ENCODE data around the gene SLC25A25.
A peak's percentile ranks its signal among the peaks of the same experiment; 100 is the strongest.
"Not testable (repeated sequence)": the region's sequence is repeated elsewhere in the genome, so short reads cannot be mapped to it uniquely, and the experiment has no call there.

The SLC25A25 gene

GRCh38 chr9:128098297-128099230 is 30.5 kb downstream of the SLC25A25 start:
- DNase-seq: peak; percentile 88

GRCh38 chr9:128099231-128099931 is 31.3 kb downstream of the SLC25A25 start:
- no peak for DNase-seq

- DNase-seq: no peak
Observed at GRCh38 chr9:128099932-128100491, 32.0 kb downstream of the SLC25A25 start.

GRCh38 chr9:128100581-128100980 is 32.5 kb downstream of the SLC25A25 start:
- no peak for DNase-seq

GRCh38 chr9:128101231-128101661 is 33.2 kb downstream of the SLC25A25 start:
- no peak for DNase-seq

GRCh38 chr9:128101690-128102089 is 33.7 kb downstream of the SLC25A25 start:
- no peak for DNase-seq

- no peak for DNase-seq
Observed at GRCh38 chr9:128102196-128102595, 34.2 kb downstream of the SLC25A25 start.

GRCh38 chr9:128102861-128103588 is 35.0 kb downstream of the SLC25A25 start:
- no peak for DNase-seq

- no peak for DNase-seq
Observed at GRCh38 chr9:128103589-128103962, 35.5 kb downstream of the SLC25A25 start.

GRCh38 chr9:128104171-128104618 is 36.2 kb downstream of the SLC25A25 start:
- no peak for DNase-seq

- no peak for DNase-seq
Observed at GRCh38 chr9:128105538-128106175, 37.6 kb downstream of the SLC25A25 start.

GRCh38 chr9:128106181-128106939 is 38.3 kb downstream of the SLC25A25 start:
- DNase-seq: no peak

- DNase-seq: no peak
Observed at GRCh38 chr9:128106940-128107467, 39.0 kb downstream of the SLC25A25 start.

- no peak for DNase-seq
Observed at GRCh38 chr9:128107468-128108268, 39.6 kb downstream of the SLC25A25 start.

- no peak for DNase-seq
Observed at GRCh38 chr9:128108269-128109049, 40.4 kb downstream of the SLC25A25 start.

GRCh38 chr9:128109050-128109709 is 41.1 kb downstream of the SLC25A25 start:
- no peak for DNase-seq

- DNase-seq: not testable (repeated sequence)
Observed at GRCh38 chr9:128111726-128112125, 43.7 kb downstream of the SLC25A25 start.

GRCh38 chr9:128113526-128114325 is 45.7 kb downstream of the SLC25A25 start:
- DNase-seq: no peak

All from NCI-H748 treated with DMSO at 0.1 percent for 48 hours (cell line).